ENCODE results near the gene XAGE3. TPM values are rescaled to one million over a fixed set of nuclear protein-coding genes. Genes with fewer than 3 reads are reported as not detected.
"Not testable (repeated sequence)": the region's sequence is repeated elsewhere in the genome, so short reads cannot be mapped to it uniquely, and the experiment has no call there.

XAGE3 gene, protein sequence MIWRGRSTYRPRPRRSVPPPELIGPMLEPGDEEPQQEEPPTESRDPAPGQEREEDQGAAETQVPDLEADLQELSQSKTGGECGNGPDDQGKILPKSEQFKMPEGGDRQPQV
- polyA plus RNA-seq (not detected in 3 replicates), polyA minus RNA-seq (not detected in 3 replicates)
- not detected for polyA plus RNA-seq (2011; ENCODE audit: low read depth)
- polyA plus RNA-seq (2011; cell fraction: cytosol; rRNA removed): not detected in 2 replicates
- not detected in 2 replicates for polyA plus RNA-seq (2011; cell fraction: nucleus; rRNA removed)
- not detected in 2 replicates for polyA plus RNA-seq (2012; ENCODE audit: low replicate concordance)
- not detected for polyA minus RNA-seq (2011; cell fraction: cytosol; rRNA and poly(A)+ RNA removed)
- not detected in 2 replicates for polyA minus RNA-seq (2011; cell fraction: nucleus; rRNA and poly(A)+ RNA removed)

DNA sequence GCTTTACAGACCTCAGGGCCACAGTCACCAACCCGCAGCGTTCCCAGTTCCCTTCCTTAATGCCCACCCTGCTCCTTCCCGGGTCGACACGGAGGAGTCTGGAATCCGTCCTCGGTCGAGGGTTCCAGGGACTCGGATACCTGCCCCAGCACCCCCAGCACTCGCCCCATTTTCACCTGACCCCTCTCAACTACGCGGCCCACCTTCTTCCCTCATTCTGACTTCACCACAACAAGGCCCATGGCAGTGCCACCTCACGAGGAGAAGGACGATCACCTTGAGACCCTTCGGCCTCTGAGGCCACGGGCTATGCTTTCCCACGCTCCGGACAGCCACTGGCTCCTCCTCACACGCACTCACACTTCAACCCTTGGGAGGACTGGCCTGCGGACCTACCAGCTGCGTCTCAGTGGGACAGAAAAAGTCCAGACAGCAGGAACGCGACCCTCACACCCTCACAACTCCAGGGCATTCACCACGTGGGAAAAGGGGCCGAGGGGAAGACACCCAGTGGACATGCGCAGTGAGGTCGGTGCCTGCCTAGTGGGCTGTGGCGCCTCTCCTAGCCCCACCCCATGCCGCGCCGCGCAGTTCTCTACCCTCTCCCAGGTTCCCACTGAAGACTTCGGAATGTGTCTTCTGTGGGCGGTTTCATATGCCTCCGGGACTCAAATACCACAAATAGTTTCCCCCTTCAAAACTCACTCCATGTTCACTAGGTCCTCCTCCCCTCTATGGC lies at the start of gene XAGE3:
TSS of gene XAGE3 (minus strand) at position 474 of the 739 bp plus-strand sequence. CDS start 950 bp downstream, outside the sequence.
- Histone ChIP-seq H3K4me3 (ENCODE audit: control insufficient read depth in 2 of 3, extremely low read depth in 1 of 3, insufficient read depth in 2 of 3, low read depth in 1 of 3, low read length in 3 of 3) (no peak within 1 kb of the TSS), H4K20me1 (ENCODE audit: control insufficient read depth, extremely low read depth, insufficient read depth, low read length) (no peaks in the 10 kb centered on the region), H3K36me3 (ENCODE audit: control insufficient read depth in 2 of 2, extremely low read depth in 1 of 2, insufficient read depth in 2 of 2, low read length in 2 of 2) (no peaks in the 10 kb centered on the region), H3K4me1 (ENCODE audit: control insufficient read depth, extremely low read depth, insufficient read depth, low read length) (no peaks in the 10 kb centered on the region), H3K9me3 (ENCODE audit: control insufficient read depth, low read depth, low read length) (peaks cover 2% of the 10 kb centered on the region), H3K27me3 (ENCODE audit: control insufficient read depth, extremely low read depth, insufficient read depth, low read length) (no peaks in the 10 kb centered on the region), H2AFZ (ENCODE audit: control insufficient read depth, low read length) (no peak within 1 kb of the TSS), H3K79me2 (ENCODE audit: control insufficient read depth, insufficient read depth, low read length) (no peaks in the 10 kb centered on the region), H3K27ac (ENCODE audit: control insufficient read depth, insufficient read depth, low read length) (no peak within 1 kb of the TSS), H3K9ac (ENCODE audit: control insufficient read depth, extremely low read depth, insufficient read depth, low read length) (no peak within 1 kb of the TSS), H3K9me1 (ENCODE audit: control insufficient read depth, extremely low read depth, insufficient read depth, low read length) (no peaks in the 10 kb centered on the region), H3K4me2 (ENCODE audit: control insufficient read depth, extremely low read depth, insufficient read depth, low read depth, low read length) (no peak within 1 kb of the TSS)
- no peak for DNase-seq (ENCODE audit: low read depth, low spot score)
- dilution Hi-C loops (cut with MboI; ENCODE audit: extremely low pct_ligation_motif_present, low sequenced_read_pairs): no loop called here
- no peak for FAIRE-seq
- TF ChIP-seq EZH2 (IDR thresholded peaks at IDR 0.05; ENCODE audit: low read length): no peak
- TF ChIP-seq, protein P1, sequence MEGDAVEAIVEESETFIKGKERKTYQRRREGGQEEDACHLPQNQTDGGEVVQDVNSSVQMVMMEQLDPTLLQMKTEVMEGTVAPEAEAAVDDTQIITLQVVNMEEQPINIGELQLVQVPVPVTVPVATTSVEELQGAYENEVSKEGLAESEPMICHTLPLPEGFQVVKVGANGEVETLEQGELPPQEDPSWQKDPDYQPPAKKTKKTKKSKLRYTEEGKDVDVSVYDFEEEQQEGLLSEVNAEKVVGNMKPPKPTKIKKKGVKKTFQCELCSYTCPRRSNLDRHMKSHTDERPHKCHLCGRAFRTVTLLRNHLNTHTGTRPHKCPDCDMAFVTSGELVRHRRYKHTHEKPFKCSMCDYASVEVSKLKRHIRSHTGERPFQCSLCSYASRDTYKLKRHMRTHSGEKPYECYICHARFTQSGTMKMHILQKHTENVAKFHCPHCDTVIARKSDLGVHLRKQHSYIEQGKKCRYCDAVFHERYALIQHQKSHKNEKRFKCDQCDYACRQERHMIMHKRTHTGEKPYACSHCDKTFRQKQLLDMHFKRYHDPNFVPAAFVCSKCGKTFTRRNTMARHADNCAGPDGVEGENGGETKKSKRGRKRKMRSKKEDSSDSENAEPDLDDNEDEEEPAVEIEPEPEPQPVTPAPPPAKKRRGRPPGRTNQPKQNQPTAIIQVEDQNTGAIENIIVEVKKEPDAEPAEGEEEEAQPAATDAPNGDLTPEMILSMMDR (optimal IDR thresholded peaks at IDR 0.05 in 1 of 3, IDR thresholded peaks at IDR 0.05 in 1 of 3, conservative IDR thresholded peaks at IDR 0.05 in 1 of 3; ENCODE audit: extremely low read depth in 1 of 3, insufficient read depth in 2 of 3, low read length in 3 of 3): no peak

DNA sequence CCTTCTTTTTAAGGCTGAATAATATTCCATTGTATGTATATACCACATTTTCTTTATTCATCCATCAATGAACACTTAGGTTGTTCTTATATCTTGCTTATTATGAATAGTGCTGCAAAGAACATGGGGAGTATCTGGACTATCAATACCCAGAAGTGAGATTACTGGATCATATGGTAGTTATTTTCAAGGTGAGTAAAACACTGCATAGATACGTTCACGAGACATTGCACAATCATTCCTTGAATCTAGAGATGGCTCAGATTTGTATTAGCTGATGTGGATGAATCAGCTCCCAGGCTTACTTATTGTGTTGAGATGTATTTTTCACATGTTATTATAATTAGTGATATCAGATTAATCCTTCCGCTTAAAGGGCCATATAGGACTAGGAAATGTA lies 46.8 kb upstream of the XAGE3 start:
- DNase-seq (ENCODE audit: low read depth, low spot score); H3K9me3 ChIP-seq (ENCODE audit: control insufficient read depth, low read depth, low read length); H3K9me1 ChIP-seq (ENCODE audit: control insufficient read depth, extremely low read depth, insufficient read depth, low read length); H4K20me1 ChIP-seq (ENCODE audit: control insufficient read depth, extremely low read depth, insufficient read depth, low read length); H3K27me3 ChIP-seq (ENCODE audit: control insufficient read depth, extremely low read depth, insufficient read depth, low read length); H3K4me2 ChIP-seq (ENCODE audit: control insufficient read depth, extremely low read depth, insufficient read depth, low read depth, low read length); FAIRE-seq; H3K4me1 ChIP-seq (ENCODE audit: control insufficient read depth, extremely low read depth, insufficient read depth, low read length); H3K79me2 ChIP-seq (ENCODE audit: control insufficient read depth, insufficient read depth, low read length); H3K4me3 ChIP-seq (ENCODE audit: control insufficient read depth in 2 of 3, extremely low read depth in 1 of 3, insufficient read depth in 2 of 3, low read depth in 1 of 3, low read length in 3 of 3); H3K27ac ChIP-seq (ENCODE audit: control insufficient read depth, insufficient read depth, low read length); dilution Hi-C loops (cut with MboI; ENCODE audit: extremely low pct_ligation_motif_present, low sequenced_read_pairs); H3K9ac ChIP-seq (ENCODE audit: control insufficient read depth, extremely low read depth, insufficient read depth, low read length); H3K36me3 ChIP-seq (ENCODE audit: control insufficient read depth in 2 of 2, extremely low read depth in 1 of 2, insufficient read depth in 2 of 2, low read length in 2 of 2); H2AFZ ChIP-seq (ENCODE audit: control insufficient read depth, low read length): not testable (repeated sequence)

DNA sequence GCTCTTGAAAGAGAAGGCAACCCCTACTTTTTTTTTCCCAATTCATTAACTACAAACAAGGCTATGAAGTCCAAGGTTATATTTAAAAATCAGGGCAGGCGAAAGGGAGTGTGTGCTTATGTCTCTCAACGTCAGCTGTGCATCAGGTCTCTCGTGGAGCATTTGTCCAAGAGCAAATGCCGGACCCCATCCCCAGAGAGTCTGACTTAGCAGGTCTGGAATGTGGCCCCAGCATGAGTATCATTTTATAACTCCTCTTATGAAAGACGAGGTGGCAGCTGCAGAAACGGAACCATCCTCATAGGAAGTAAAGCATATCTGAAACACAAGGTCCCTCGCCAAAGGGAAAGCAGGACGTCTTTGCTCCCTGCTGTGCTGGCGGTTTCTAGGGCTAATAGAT lies 45.8 kb upstream of the XAGE3 start:
- dilution Hi-C loops (cut with MboI; ENCODE audit: extremely low pct_ligation_motif_present, low sequenced_read_pairs); H3K4me3 ChIP-seq (ENCODE audit: control insufficient read depth in 2 of 3, extremely low read depth in 1 of 3, insufficient read depth in 2 of 3, low read depth in 1 of 3, low read length in 3 of 3); H3K27me3 ChIP-seq (ENCODE audit: control insufficient read depth, extremely low read depth, insufficient read depth, low read length); DNase-seq (ENCODE audit: low read depth, low spot score); H4K20me1 ChIP-seq (ENCODE audit: control insufficient read depth, extremely low read depth, insufficient read depth, low read length); FAIRE-seq; H3K4me2 ChIP-seq (ENCODE audit: control insufficient read depth, extremely low read depth, insufficient read depth, low read depth, low read length); H3K27ac ChIP-seq (ENCODE audit: control insufficient read depth, insufficient read depth, low read length); H3K36me3 ChIP-seq (ENCODE audit: control insufficient read depth in 2 of 2, extremely low read depth in 1 of 2, insufficient read depth in 2 of 2, low read length in 2 of 2); H3K4me1 ChIP-seq (ENCODE audit: control insufficient read depth, extremely low read depth, insufficient read depth, low read length); H3K9ac ChIP-seq (ENCODE audit: control insufficient read depth, extremely low read depth, insufficient read depth, low read length); H3K79me2 ChIP-seq (ENCODE audit: control insufficient read depth, insufficient read depth, low read length); H3K9me3 ChIP-seq (ENCODE audit: control insufficient read depth, low read depth, low read length); H3K9me1 ChIP-seq (ENCODE audit: control insufficient read depth, extremely low read depth, insufficient read depth, low read length); H2AFZ ChIP-seq (ENCODE audit: control insufficient read depth, low read length): not testable (repeated sequence)

DNA sequence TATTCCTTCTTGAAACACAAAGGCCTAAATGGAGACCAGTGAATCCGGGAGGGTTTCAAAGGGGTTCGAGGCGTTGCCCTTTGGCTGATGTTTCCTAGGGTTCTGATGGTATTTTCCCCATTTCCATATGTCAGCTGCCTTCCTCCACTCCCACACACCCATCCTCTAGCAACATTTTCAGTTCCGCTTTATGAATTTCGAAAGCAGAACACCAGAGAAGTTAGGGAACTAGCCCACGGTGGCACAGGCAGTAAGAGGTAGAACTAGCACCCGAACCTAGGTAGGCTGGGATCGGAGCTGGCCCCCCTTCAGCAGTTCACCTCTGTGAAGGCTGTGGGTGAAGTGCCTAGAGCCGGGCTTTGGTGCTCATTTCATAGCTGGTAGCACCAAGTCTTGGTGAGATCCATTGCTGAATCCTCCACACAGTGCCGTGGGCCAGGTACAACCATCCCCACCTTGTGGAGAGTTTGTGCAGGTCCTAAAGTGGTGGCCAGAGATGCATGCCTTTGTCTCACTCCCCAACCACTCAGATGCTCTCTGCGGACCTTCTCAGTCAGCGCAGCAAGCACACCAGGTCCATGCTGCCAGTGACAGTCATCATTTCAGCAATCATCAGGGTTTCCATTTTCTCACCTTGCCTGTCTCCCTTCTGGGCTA lies 41.6 kb upstream of the XAGE3 start:
- H3K9me1 ChIP-seq (ENCODE audit: control insufficient read depth, extremely low read depth, insufficient read depth, low read length); H3K4me1 ChIP-seq (ENCODE audit: control insufficient read depth, extremely low read depth, insufficient read depth, low read length); H3K9me3 ChIP-seq (ENCODE audit: control insufficient read depth, low read depth, low read length); H3K36me3 ChIP-seq (ENCODE audit: control insufficient read depth in 2 of 2, extremely low read depth in 1 of 2, insufficient read depth in 2 of 2, low read length in 2 of 2); H3K4me3 ChIP-seq (ENCODE audit: control insufficient read depth in 2 of 3, extremely low read depth in 1 of 3, insufficient read depth in 2 of 3, low read depth in 1 of 3, low read length in 3 of 3); H3K4me2 ChIP-seq (ENCODE audit: control insufficient read depth, extremely low read depth, insufficient read depth, low read depth, low read length); FAIRE-seq; H4K20me1 ChIP-seq (ENCODE audit: control insufficient read depth, extremely low read depth, insufficient read depth, low read length); H3K79me2 ChIP-seq (ENCODE audit: control insufficient read depth, insufficient read depth, low read length); DNase-seq (ENCODE audit: low read depth, low spot score); H3K27ac ChIP-seq (ENCODE audit: control insufficient read depth, insufficient read depth, low read length); dilution Hi-C loops (cut with MboI; ENCODE audit: extremely low pct_ligation_motif_present, low sequenced_read_pairs); H3K9ac ChIP-seq (ENCODE audit: control insufficient read depth, extremely low read depth, insufficient read depth, low read length); H2AFZ ChIP-seq (ENCODE audit: control insufficient read depth, low read length); H3K27me3 ChIP-seq (ENCODE audit: control insufficient read depth, extremely low read depth, insufficient read depth, low read length): not testable (repeated sequence)
